ENCODE measurements around the gene CLEC3A.
"Not testable (repeated sequence)": the region's sequence is repeated elsewhere in the genome, so short reads cannot be mapped to it uniquely, and the experiment has no call there.

CLEC3A gene

DNA sequence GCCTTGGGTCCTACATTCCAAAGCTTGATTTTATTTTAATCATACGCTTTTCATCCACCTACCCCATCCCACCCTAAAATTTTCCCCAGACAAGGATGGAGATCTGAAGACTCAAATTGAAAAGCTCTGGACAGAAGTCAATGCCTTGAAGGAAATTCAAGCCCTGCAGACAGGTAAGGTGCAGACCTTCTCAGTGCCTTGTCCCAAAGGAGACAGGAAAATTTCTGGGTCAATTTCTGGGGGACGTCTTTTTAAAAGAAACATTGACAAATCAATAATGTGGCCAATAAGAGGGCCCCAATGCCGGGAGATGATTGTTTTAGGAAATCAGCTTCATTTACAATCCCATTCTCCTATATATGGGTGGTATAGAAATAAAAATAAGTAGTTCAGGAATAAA is 5.7 kb downstream of the CLEC3A start:
- DNase-seq (ENCODE audit: low read depth, low spot score), result no peak

- DNase-seq (ENCODE audit: low read depth, low spot score), result no peak
Observed at GRCh38 chr16:78034530-78034929, 12.2 kb downstream of the CLEC3A start.

DNA sequence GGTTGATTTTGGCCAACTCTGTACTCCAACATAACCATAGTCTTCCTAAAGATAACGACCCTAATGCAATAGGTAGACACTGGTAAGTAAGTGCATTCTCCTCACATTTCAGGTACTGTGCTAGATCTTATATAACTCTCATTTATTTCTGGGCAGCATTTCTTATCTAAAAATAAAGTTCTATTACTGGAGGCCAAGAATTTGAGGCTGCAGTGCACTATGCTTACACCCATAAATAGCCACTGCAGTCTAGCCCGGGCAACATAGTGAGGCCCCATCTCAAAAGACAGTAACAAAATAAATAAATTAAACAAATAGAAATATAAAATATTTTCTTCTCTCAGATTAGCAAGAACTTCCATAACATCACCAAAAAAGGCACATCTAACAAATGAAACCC is 12.7 kb downstream of the CLEC3A start:
- no peak for DNase-seq (ENCODE audit: low read depth, low spot score)

- no peak for DNase-seq (ENCODE audit: low read depth, low spot score)
Observed at GRCh38 chr16:78040396-78040795, 18.0 kb downstream of the CLEC3A start.

- no peak for DNase-seq (ENCODE audit: low read depth, low spot score)
Observed at GRCh38 chr16:78045865-78046581, 23.7 kb downstream of the CLEC3A start.

GRCh38 chr16:78048319-78048718 is 26.0 kb downstream of the CLEC3A start:
- DNase-seq (ENCODE audit: low read depth, low spot score), result no peak

- DNase-seq (ENCODE audit: low read depth, low spot score), result no peak
Observed at GRCh38 chr16:78050734-78051400, 28.5 kb downstream of the CLEC3A start.

DNA sequence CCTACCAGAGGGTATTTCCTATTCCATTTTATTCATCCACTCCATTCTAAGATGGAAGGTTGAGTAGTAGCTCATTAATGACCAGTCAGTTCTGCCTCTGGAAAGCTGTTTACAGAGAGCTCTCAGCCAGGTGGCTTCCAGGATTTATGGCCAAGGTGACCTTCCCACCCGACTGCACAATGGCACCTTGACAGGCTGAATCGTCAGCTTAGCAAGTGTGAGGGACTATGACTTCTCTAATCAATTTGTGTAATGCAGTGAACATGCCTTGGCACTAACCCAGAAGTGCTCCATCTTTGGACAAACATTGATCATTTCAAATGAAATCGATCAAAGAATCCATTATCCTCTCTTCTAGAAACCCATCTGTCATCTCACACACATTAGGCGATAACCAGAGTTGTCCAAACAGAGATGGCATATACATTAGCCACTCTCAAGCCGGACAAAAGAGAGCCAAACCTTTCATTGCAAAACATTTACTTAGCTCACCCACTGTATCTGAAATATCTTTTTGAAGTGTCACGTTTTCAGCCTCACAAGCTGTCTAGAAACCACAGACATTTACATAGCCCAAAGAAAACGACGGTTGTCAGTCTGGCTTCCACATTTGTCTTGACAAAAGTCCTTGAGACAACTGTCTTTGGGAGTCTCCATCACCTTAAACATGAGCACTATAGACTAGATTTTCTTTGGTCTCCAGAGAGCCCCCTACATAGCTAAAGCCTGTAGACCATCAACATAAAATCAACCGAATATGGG is 35.6 kb downstream of the CLEC3A start:
- DNase-seq (ENCODE audit: low read depth, low spot score), result no peak

DNA sequence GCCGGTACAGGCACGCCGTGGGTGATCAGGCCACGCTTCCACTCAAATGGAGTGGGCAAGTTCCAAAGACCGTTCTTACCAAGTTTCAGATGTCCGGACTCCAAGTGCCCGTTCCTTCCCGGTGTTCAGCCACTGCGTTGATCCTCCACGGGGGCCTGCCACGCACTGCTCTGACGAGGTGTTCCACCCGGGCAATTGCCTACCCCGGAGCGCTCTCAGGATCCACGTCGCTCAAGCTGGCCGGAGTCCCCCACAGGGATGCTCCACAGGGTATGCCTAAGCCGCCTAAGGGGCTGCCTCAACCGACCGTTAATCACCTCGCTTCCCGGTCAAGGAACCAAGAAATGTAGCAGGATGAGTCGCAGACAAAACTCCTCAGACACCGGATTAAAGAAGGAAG is 37.5 kb downstream of the CLEC3A start:
- DNase-seq (ENCODE audit: low read depth, low spot score), result not testable (repeated sequence)

DNA sequence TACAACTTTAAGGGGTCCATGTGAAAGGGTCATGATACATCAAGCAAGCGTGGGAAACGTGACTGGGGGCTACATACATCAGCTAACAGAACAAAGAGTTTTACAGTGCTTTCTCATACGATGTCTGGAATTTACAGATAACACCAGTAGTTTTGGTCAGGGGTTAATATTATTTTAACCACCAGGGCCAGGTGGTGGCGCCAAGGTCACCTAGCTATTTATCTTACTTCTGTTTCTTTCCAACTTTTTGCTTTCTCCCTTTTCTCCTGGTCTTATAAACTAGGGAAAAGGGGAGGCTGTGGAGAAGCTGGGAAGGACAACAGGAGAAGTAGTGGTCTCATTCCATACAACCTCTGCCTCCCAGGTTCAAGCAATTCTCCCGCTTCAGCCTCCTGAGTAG is 37.9 kb downstream of the CLEC3A start:
- DNase-seq (ENCODE audit: low read depth, low spot score), result no peak

DNA sequence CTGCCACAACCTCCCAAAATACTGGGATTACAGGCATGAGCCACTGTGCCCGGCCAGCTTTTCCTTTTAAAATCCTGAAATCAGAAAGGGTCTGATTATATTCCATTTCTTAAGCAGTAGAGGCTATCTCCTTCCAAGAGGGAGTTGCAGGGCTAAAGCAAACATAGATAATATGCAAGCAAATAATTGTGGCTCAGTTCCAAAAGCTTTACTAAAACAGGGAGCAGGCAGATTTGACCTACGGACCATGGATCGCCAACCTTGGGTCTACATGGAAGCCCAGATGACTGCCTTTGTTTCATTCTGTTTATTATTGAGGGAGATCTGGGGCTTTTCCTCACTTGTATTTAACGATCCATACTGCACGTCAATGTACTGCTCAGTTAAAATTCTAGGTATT is 38.5 kb downstream of the CLEC3A start:
- no peak for DNase-seq (ENCODE audit: low read depth, low spot score)

DNA sequence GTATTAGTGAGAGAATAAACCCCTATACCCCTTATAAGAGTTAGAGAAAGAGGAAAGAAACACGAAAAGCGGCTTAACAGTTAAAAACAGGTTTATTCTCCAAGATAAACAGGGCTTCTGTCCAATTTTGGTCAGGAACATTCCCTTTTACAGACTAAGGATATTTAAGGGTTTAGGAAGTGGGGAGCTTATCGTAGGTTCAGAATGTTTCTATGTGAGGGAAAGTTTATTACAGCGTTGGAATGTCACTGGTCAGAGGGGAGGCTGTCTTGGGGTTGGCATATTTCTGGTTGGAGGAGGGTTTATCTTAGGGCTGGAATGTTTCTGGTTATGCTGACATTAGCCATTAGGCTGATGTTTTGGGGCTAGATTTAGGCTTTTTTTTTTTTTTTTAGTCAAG is 43.0 kb downstream of the CLEC3A start:
- DNase-seq (ENCODE audit: low read depth, low spot score), result no peak

GRCh38 chr16:78069913-78070312 is 47.6 kb downstream of the CLEC3A start:
- no peak for DNase-seq (ENCODE audit: low read depth, low spot score)

DNA sequence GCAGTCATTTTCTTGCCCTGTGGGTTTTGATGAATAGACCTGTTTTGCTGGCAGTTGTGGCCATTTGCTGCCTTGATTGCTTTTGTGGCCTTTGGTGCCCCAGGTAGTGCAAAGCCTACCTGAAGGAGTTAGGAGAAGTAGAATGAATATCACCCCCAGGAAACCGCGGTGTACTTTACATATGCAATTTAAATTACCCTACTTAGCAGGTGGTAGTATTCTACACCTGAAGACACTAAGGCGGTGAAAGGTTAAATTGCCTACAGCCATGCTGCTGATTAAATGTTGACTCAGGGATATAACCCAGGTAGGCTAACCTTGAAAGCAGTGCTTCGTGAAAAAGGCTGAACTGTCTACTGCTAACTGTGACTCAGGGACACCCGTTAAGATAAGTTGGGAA is 49.9 kb downstream of the CLEC3A start:
- DNase-seq (ENCODE audit: low read depth, low spot score), result no peak

GRCh38 chr16:78075800-78076199 is 53.5 kb downstream of the CLEC3A start:
- no peak for DNase-seq (ENCODE audit: low read depth, low spot score)

DNA sequence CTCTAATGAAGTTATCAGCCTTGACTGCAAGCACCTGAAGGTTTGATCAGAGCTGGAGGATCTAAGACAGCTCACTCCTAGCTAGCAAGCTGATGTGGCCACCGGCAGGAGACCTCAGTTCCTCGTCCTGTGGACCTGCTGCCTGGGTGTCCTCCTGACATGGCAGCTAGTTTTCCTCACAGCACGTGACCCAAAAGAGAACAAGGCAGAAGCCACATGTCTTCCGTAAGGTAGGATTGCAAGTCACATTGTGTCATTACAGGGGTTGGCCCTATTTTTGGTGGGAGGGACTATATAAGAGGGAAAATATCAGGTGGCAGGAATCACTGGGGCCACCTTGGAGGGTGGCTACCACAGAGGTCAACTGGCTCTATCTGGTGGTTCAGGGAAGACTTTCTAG is 59.0 kb downstream of the CLEC3A start:
- DNase-seq (ENCODE audit: low read depth, low spot score), result no peak
